Activated T-cell treated with anti-CD3 and anti-CD28 coated beads, Interleukin-2, amount 50 U/mL, for 4 hours (primary cell): ENCODE data around the gene PLXDC1. TPM values are rescaled to one million over a fixed set of nuclear protein-coding genes. Genes with fewer than 3 reads are reported as not detected.

Experiments
- ATAC-seq, 2 donors: fragments of 200-7000 bp; cut with Tn5 transposase; one replicate each; pipeline ENCODE4 v1.10.0; 2021
- DNase-seq: peaks from one replicate; pipeline ENCODE4 v3.0.0-alpha.2; 2020
- H3K27me3 Mint-ChIP-seq: one replicate; pipeline ENCODE4 v1.8.0; 2021; ENCODE audit warnings: low read depth, mixed read lengths
- H3K36me3 Mint-ChIP-seq: one replicate; pipeline ENCODE4 v1.8.0; 2022; ENCODE audit warnings: mixed read lengths; ENCODE audit not compliant: insufficient read depth
- H3K4me1 Mint-ChIP-seq: one replicate; pipeline ENCODE4 v1.8.0; 2021; ENCODE audit warnings: low read depth, mixed read lengths
- H3K4me3 Mint-ChIP-seq: one replicate; pipeline ENCODE4 v1.8.0; 2021; ENCODE audit warnings: mild to moderate bottlenecking, moderate library complexity, mixed read lengths
- H3K9me3 Mint-ChIP-seq: one replicate; pipeline ENCODE4 v1.8.0; 2021; ENCODE audit warnings: mixed read lengths
- total RNA-seq, 3 donors: library from RNA; stranded (reverse); gene quantifications; one replicate each; pipeline ENCODE4 v1.2.1, GENCODE V29; 2021

PLXDC1 gene
- total RNA-seq, 3 donors from 2014 or later: 0.33 to 0.87 (median 0.68) TPM

GRCh38 chr17:39014795-39015545, 136.5 kb downstream of the PLXDC1 start:
- H3K4me3 Mint-ChIP-seq: no peak overlapping the region
- no peaks in the 10 kb centered on the region for H3K9me3 Mint-ChIP-seq
- no peaks in the 10 kb centered on the region for H3K27me3 Mint-ChIP-seq
- H3K4me1 Mint-ChIP-seq: peaks cover 30% of the 10 kb centered on the region
- DNase-seq (no peak), ATAC-seq (no peak)
- no peaks in the 10 kb centered on the region for H3K36me3 Mint-ChIP-seq

GRCh38 chr17:39014044-39014794, 137.2 kb downstream of the PLXDC1 start:
- H3K9me3 Mint-ChIP-seq: no peaks in the 10 kb centered on the region
- ATAC-seq (no peak), DNase-seq (no peak)
- no peaks in the 10 kb centered on the region for H3K27me3 Mint-ChIP-seq
- no peaks in the 10 kb centered on the region for H3K36me3 Mint-ChIP-seq
- H3K4me3 Mint-ChIP-seq: no peak overlapping the region
- peaks cover 30% of the 10 kb centered on the region for H3K4me1 Mint-ChIP-seq

Other genes starting within 250 kb of the PLXDC1 start
- gene FBXO47, start 184.2 kb downstream of the PLXDC1 start, total RNA-seq: under 1 TPM in 1 of 3 donors, not detected in 2; 0.08 TPM
- gene ARL5C, start 14.5 kb upstream of the PLXDC1 start, total RNA-seq: not detected
- 1 to 10 TPM; 8.3 to 9.0 (median 8.8) TPM for gene CACNB1, start 46.0 kb upstream of the PLXDC1 start, total RNA-seq
- gene RPL19, start 48.6 kb upstream of the PLXDC1 start, total RNA-seq: 1,000 to 10,000 TPM; 2,810 to 3,060 (median 2,906) TPM
- gene STAC2, start 74.3 kb upstream of the PLXDC1 start, total RNA-seq: not detected
- 10 to 100 TPM; 19.4 to 21.6 (median 20.9) TPM for gene FBXL20, start 250.0 kb upstream of the PLXDC1 start, total RNA-seq